ENCODE results near the gene TTC9. TPM values are rescaled to one million over a fixed set of nuclear protein-coding genes. Genes with fewer than 3 reads are reported as not detected.

The TTC9 gene
- total RNA-seq, 1 experiment from 2014 or later = 0.05 TPM

DNA sequence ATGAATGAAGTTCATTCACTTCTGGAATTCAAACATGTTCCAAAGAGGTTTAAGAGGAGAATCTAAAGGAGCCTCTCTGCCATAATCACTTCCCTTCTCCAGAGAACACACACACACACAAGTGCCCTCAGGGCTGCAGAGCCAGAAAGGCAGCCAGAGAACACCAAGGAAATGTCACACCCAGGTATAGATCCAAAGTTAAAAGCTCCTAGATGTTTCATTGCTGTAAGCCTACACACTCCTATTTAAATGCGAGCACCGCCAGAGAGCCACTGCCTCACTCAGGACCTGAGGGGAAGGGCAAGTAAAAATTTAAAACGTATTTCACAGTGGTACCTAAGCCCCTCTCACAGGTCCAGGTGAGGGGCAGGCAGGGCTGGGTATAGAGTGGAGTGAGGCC, 82.4 kb downstream of the TTC9 start:
- in situ Hi-C loops (cut with HindIII; ENCODE audit: low pct_unique_long_range_greater_than_20kb, low sequenced_read_pairs) = no loop called here
- no peak for DNase-seq (ENCODE audit: low read depth, low spot score)

DNA sequence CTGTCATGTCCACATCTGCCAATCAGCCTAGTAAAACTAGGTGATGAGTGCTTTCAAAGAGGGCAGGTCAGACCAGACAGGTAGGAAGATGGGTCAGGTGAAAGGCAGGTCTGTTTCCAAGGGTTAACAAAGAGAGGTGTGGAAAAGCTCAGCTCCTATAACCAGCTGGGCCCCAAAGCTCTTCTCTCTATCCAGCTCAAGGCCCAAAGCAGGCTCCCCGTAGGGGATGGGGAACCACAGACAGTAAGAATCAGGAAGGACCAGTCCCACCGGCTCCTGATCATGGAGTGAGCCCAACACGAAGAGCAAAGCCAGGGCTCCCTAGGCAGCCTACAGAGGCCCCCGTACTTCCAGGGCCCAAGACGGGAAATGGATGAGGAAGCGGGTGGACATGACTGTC, 83.2 kb downstream of the TTC9 start:
- in situ Hi-C loops (cut with HindIII; ENCODE audit: low pct_unique_long_range_greater_than_20kb, low sequenced_read_pairs) = no loop called here
- DNase-seq (ENCODE audit: low read depth, low spot score) = no peak

Small RNAs within 50 kb of the gene (small RNA-seq; reads per million reads assigned to genes)
- 0 reads per million in 2 experiments for gene RN7SL77P

Other genes with a start within 250 kb of the TTC9 start
- 19.9 and 22.3 TPM in 2 replicates for gene SYNJ2BP, start 224.8 kb upstream of the TTC9 start, total RNA-seq (2014; rRNA removed; shearing (Covaris generic))
- not detected in 2 replicates for gene ADAM21, start 189.7 kb upstream of the TTC9 start, total RNA-seq (2014; rRNA removed; shearing (Covaris generic))
- 0.05 and 0.11 TPM in 2 replicates for gene ADAM20, start 106.9 kb upstream of the TTC9 start, total RNA-seq (2014; rRNA removed; shearing (Covaris generic))
- 27.3 and 31.6 TPM in 2 replicates for gene MED6, start 41.3 kb upstream of the TTC9 start, total RNA-seq (2014; rRNA removed; shearing (Covaris generic))
- gene MAP3K9, start 167.6 kb downstream of the TTC9 start, total RNA-seq (2014; rRNA removed; shearing (Covaris generic)) = 5.1 and 5.4 TPM in 2 replicates